Measurements from ENCODE around the gene CX3CR1. TPM values are rescaled to one million over a fixed set of nuclear protein-coding genes. Genes with fewer than 3 reads are reported as not detected.

The CX3CR1 gene
- polyA plus RNA-seq, 2 donors = 0.14 to 0.21 TPM

DNA sequence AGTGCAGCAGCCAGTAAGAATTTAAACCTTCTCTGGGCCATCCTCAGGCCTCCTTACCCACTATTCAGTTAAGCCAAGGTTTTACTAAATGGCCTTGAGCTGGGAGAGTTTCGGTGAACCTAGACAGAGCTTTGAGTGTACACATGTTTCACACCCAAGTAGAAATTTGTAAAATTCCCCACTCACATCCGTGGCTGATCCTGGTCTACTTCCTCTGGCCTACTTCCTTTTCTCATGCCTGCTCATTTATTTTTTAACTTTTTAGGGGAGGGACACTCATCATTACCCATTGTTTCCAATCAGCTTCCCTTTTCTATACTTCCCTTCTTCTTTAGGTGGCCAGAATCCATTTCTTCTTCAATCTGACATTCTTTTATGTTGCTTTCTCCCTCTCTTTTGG, 7.6 kb downstream of the CX3CR1 start:
- Histone ChIP-seq H3K27ac (ENCODE audit: low read depth in 2 of 2, low read length in 1 of 2) (no peak overlapping the region), H3K4me3 (ENCODE audit: low read depth in 1 of 2, low read length in 2 of 2) (no peak overlapping the region), H3K27me3 (ENCODE audit: control insufficient read depth in 1 of 2, insufficient read depth in 2 of 2, low read length in 2 of 2) (no peaks in the 10 kb centered on the region), H3K4me1 (ENCODE audit: control insufficient read depth in 2 of 2, insufficient read depth in 2 of 2, low read length in 1 of 2) (no peaks in the 10 kb centered on the region), H3K36me3 (ENCODE audit: control insufficient read depth in 2 of 2, insufficient read depth in 2 of 2, low read length in 1 of 2) (no peaks in the 10 kb centered on the region), H3K9me3 (ENCODE audit: control insufficient read depth in 2 of 2, insufficient read depth in 1 of 2, low read depth in 1 of 2, low read length in 1 of 2) (no peaks in the 10 kb centered on the region)
- WGBS, 2 donors = 50 to 67% methylated on average over 2 of the region's 2 CpGs

DNA sequence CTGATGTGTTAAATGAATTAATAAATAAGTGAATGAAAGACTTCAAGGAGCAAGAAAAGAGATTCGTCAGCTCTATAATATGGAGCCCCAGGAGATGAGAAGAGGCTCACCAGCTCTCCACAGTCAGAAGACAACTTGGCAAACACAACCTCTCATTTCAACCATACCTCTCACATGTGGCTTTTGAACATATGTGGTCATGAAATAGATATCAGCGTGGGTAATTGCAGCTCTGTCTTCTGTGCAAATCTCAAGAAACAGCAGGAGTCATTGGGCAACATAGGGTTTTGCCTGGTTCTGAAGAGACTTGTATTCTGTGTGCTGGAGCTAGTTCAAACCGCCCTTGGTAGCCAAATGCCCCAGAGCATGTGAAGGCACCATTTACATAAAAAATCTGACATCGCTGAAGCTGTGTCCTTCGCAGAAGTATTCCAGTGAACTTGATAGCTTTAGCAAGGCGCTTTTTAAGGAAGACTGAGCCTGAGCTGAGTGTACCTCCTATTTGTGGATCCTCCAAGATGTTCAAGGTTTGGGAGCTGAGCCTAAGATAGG, 8.4 kb downstream of the CX3CR1 start:
- Histone ChIP-seq H3K4me1 (ENCODE audit: control insufficient read depth in 2 of 2, insufficient read depth in 2 of 2, low read length in 1 of 2) (no peaks in the 10 kb centered on the region), H3K36me3 (ENCODE audit: control insufficient read depth in 2 of 2, insufficient read depth in 2 of 2, low read length in 1 of 2) (no peaks in the 10 kb centered on the region), H3K9me3 (ENCODE audit: control insufficient read depth in 2 of 2, insufficient read depth in 1 of 2, low read depth in 1 of 2, low read length in 1 of 2) (no peaks in the 10 kb centered on the region), H3K4me3 (ENCODE audit: low read depth in 1 of 2, low read length in 2 of 2) (no peak overlapping the region), H3K27me3 (ENCODE audit: control insufficient read depth in 1 of 2, insufficient read depth in 2 of 2, low read length in 2 of 2) (no peaks in the 10 kb centered on the region), H3K27ac (ENCODE audit: low read depth in 2 of 2, low read length in 1 of 2) (no peak overlapping the region)
- 62 to 68% methylated on average over 6 of the region's 6 CpGs for WGBS, 2 donors

DNA sequence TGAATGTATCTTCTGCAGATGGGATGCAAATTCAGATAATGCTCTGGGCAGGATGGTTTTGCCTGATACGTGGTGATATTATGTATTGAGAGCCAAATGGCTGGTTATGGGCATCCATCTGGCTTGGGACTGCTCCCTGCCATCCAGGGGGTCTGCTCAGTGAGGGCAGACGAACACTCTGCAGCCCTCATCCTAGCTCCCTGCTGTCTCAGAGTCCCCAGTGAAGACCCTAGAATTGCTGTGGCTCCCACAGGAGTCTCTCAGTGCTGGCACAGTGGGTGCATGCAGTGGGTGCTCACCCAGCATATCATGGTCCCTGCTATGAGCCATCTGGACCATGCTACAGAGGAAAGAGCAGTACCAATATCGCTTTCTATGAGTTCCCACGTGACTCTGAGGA, 10.3 kb downstream of the CX3CR1 start:
- 88 to 95% methylated on average over 4 of the region's 4 CpGs for WGBS, 2 donors
- Histone ChIP-seq H3K4me1 (ENCODE audit: control insufficient read depth in 2 of 2, insufficient read depth in 2 of 2, low read length in 1 of 2) (no peaks in the 10 kb centered on the region), H3K27ac (ENCODE audit: low read depth in 2 of 2, low read length in 1 of 2) (no peak overlapping the region), H3K4me3 (ENCODE audit: low read depth in 1 of 2, low read length in 2 of 2) (no peak overlapping the region), H3K27me3 (ENCODE audit: control insufficient read depth in 1 of 2, insufficient read depth in 2 of 2, low read length in 2 of 2) (no peaks in the 10 kb centered on the region), H3K36me3 (ENCODE audit: control insufficient read depth in 2 of 2, insufficient read depth in 2 of 2, low read length in 1 of 2) (no peaks in the 10 kb centered on the region), H3K9me3 (ENCODE audit: control insufficient read depth in 2 of 2, insufficient read depth in 1 of 2, low read depth in 1 of 2, low read length in 1 of 2) (no peaks in the 10 kb centered on the region)

DNA sequence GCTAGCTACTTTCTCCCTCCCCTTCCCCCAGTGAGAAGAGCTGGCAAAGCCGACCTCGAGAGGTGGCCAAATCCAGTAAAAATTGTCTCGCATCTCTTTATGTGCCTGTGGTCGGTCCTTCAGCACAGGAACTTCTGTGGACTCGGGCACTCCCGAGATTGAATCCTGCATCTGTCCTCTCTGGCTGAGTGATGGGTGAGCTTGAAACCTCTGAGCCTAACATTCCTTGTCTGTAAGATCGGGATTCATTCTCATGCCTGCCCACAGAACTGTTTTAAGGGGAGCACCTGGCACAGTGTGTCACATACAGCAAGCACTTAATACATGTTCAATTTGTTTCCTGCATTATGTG, 11.3 kb downstream of the CX3CR1 start:
- Histone ChIP-seq H3K4me3 (ENCODE audit: low read depth in 1 of 2, low read length in 2 of 2) (no peak overlapping the region), H3K27ac (ENCODE audit: low read depth in 2 of 2, low read length in 1 of 2) (no peak overlapping the region), H3K27me3 (ENCODE audit: control insufficient read depth in 1 of 2, insufficient read depth in 2 of 2, low read length in 2 of 2) (no peaks in the 10 kb centered on the region), H3K9me3 (ENCODE audit: control insufficient read depth in 2 of 2, insufficient read depth in 1 of 2, low read depth in 1 of 2, low read length in 1 of 2) (no peaks in the 10 kb centered on the region), H3K4me1 (ENCODE audit: control insufficient read depth in 2 of 2, insufficient read depth in 2 of 2, low read length in 1 of 2) (no peaks in the 10 kb centered on the region), H3K36me3 (ENCODE audit: control insufficient read depth in 2 of 2, insufficient read depth in 2 of 2, low read length in 1 of 2) (no peaks in the 10 kb centered on the region)
- 82 to 83% methylated on average over 7 of the region's 7 CpGs for WGBS, 2 donors

DNA sequence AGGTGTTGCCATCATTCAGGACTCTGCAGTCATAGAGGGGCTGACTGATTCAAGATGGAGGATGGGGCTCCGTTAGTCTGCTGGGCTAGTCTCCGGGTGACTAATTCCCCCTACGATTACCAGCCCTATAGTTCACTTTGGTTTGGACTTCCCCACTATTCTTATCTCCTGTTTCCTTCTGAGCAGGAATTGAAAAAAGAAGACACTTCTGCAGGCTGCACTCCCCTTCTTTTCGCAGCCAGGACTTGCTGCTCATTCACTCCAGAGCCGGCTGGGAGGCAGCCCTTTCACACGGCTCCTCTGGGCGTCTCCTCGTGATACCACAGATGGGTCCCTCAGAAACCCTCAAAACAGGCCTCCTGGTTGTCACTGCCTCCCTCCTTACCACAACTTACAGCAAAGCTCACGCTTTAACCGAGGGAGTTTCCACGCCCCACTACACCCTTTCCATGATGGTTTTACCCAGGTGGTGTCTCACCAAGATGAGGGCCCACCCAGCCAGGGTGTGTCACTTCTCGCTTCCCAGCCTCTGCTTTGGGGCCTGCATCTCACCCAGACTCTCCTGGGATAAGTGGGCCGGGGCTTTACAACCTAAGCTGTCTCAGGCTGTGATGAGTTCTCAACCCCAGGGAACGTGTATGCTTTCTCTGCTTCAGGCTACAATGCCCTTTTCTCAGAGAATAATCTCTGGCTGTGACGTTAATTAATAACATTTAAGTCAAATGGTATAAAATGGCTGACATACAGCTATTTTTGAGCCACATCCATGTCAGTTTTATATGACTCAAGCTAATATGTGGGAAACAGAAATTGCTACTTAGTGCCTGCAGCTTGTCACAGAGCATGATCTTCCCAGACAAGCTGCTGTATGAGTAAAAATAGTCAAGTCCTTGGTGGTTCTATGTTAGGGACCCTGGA, 11.9 kb downstream of the CX3CR1 start:
- Histone ChIP-seq H3K27me3 (ENCODE audit: control insufficient read depth in 1 of 2, insufficient read depth in 2 of 2, low read length in 2 of 2) (no peaks in the 10 kb centered on the region), H3K4me1 (ENCODE audit: control insufficient read depth in 2 of 2, insufficient read depth in 2 of 2, low read length in 1 of 2) (no peaks in the 10 kb centered on the region), H3K27ac (ENCODE audit: low read depth in 2 of 2, low read length in 1 of 2) (no peak overlapping the region), H3K9me3 (ENCODE audit: control insufficient read depth in 2 of 2, insufficient read depth in 1 of 2, low read depth in 1 of 2, low read length in 1 of 2) (no peaks in the 10 kb centered on the region), H3K4me3 (ENCODE audit: low read depth in 1 of 2, low read length in 2 of 2) (no peak overlapping the region), H3K36me3 (ENCODE audit: control insufficient read depth in 2 of 2, insufficient read depth in 2 of 2, low read length in 1 of 2) (no peaks in the 10 kb centered on the region)
- 70 to 74% methylated on average over 15 of the region's 15 CpGs for WGBS, 2 donors

DNA sequence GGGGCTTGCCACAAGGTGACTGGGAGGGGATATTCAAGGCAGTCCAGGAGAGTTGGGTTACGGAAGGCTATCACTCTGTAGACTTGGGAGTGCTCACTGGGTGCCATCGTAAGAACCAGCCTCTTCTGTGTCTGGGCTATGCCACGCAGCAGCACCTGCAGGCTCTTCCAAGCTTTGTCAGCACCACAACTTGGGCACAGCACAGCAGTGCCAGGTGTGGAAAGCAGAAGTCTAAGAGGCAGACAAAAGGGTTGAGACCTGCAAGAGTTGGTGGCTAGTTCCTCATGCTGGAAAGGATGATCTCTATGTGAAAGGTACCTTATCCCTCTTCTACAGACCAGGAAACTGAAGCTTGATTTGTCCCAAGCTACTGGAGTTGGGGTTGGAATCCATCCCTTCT, 15.8 kb downstream of the CX3CR1 start:
- Histone ChIP-seq H3K27ac (ENCODE audit: low read depth in 2 of 2, low read length in 1 of 2) (no peak overlapping the region), H3K9me3 (ENCODE audit: control insufficient read depth in 2 of 2, insufficient read depth in 1 of 2, low read depth in 1 of 2, low read length in 1 of 2) (no peaks in the 10 kb centered on the region), H3K4me1 (ENCODE audit: control insufficient read depth in 2 of 2, insufficient read depth in 2 of 2, low read length in 1 of 2) (no peaks in the 10 kb centered on the region), H3K36me3 (ENCODE audit: control insufficient read depth in 2 of 2, insufficient read depth in 2 of 2, low read length in 1 of 2) (no peaks in the 10 kb centered on the region), H3K4me3 (ENCODE audit: low read depth in 1 of 2, low read length in 2 of 2) (no peak overlapping the region), H3K27me3 (ENCODE audit: control insufficient read depth in 1 of 2, insufficient read depth in 2 of 2, low read length in 2 of 2) (no peaks in the 10 kb centered on the region)
- WGBS, 2 donors = 88 to 92% methylated on average over 3 of the region's 3 CpGs

DNA sequence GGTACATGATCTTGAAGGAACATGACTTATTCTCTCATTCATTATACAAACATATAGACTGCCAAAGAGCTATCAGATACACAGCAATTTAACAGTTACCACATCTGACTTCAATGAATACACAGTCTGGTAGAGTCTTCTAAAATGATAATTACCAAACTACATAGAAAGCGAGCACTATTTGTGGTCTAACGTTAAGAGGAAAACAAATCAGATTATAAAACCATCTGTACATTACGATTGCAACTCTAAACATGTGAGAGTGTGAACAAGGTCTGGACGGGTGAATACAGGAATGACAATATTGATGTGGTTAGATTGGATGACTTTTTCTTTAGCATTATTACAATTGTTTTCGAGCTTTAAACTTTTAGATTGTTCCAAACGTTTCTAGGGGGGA, 16.3 kb downstream of the CX3CR1 start:
- Histone ChIP-seq H3K4me1 (ENCODE audit: control insufficient read depth in 2 of 2, insufficient read depth in 2 of 2, low read length in 1 of 2) (no peaks in the 10 kb centered on the region), H3K27ac (ENCODE audit: low read depth in 2 of 2, low read length in 1 of 2) (no peak overlapping the region), H3K27me3 (ENCODE audit: control insufficient read depth in 1 of 2, insufficient read depth in 2 of 2, low read length in 2 of 2) (no peaks in the 10 kb centered on the region), H3K36me3 (ENCODE audit: control insufficient read depth in 2 of 2, insufficient read depth in 2 of 2, low read length in 1 of 2) (no peaks in the 10 kb centered on the region), H3K4me3 (ENCODE audit: low read depth in 1 of 2, low read length in 2 of 2) (no peak overlapping the region), H3K9me3 (ENCODE audit: control insufficient read depth in 2 of 2, insufficient read depth in 1 of 2, low read depth in 1 of 2, low read length in 1 of 2) (no peaks in the 10 kb centered on the region)
- 69 to 71% methylated on average over 6 of the region's 6 CpGs for WGBS, 2 donors

DNA sequence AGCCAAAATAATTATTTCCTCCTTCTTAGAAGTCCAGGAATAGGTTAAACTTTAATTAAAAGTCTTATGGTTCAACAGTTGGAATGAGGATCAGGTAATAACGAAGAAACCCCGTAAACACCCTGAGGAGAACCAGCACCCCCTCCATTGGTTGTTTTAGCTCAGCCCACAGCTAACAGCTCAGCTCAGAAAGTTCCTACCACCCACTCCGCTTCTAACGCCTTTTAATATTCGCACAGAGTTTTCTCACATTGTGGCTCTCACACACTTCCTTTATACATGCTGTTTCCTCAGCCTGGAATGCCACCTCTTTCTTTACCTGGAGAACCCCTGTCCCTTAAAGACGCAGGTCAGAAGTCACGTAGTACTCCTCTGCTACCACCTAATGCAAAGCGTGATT, 17.0 kb downstream of the CX3CR1 start:
- H3K4me3 ChIP-seq (ENCODE audit: low read depth in 1 of 2, low read length in 2 of 2) = no peak overlapping the region
- H3K27ac ChIP-seq (ENCODE audit: low read depth in 2 of 2, low read length in 1 of 2) = no peak overlapping the region
- H3K27me3 ChIP-seq (ENCODE audit: control insufficient read depth in 1 of 2, insufficient read depth in 2 of 2, low read length in 2 of 2) = no peaks in the 10 kb centered on the region
- no peaks in the 10 kb centered on the region for H3K4me1 ChIP-seq (ENCODE audit: control insufficient read depth in 2 of 2, insufficient read depth in 2 of 2, low read length in 1 of 2)
- no peaks in the 10 kb centered on the region for H3K36me3 ChIP-seq (ENCODE audit: control insufficient read depth in 2 of 2, insufficient read depth in 2 of 2, low read length in 1 of 2)
- WGBS, 2 donors = 71 to 73% methylated on average over 8 of the region's 8 CpGs
- no peaks in the 10 kb centered on the region for H3K9me3 ChIP-seq (ENCODE audit: control insufficient read depth in 2 of 2, insufficient read depth in 1 of 2, low read depth in 1 of 2, low read length in 1 of 2)

DNA sequence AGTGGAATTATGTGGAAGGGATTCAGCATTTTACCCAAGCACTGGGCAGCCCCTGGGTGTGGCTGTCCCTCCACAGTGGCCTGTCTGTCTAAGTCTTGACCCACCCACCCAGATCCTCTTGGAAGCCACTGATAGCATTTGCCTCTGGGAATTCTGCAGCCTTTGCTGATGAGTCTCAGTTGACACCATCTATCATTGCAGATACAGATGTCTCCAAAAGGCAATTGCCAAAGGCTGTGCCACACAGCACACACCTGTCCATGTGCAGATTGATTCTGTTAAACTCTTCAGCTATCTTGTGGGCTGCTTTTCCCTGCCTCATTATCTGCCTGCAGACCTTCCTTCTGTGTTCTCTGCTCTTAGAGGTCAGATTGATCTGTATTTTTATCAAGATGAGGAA, 18.1 kb downstream of the CX3CR1 start:
- Histone ChIP-seq H3K27me3 (ENCODE audit: control insufficient read depth in 1 of 2, insufficient read depth in 2 of 2, low read length in 2 of 2) (no peaks in the 10 kb centered on the region), H3K9me3 (ENCODE audit: control insufficient read depth in 2 of 2, insufficient read depth in 1 of 2, low read depth in 1 of 2, low read length in 1 of 2) (no peaks in the 10 kb centered on the region), H3K27ac (ENCODE audit: low read depth in 2 of 2, low read length in 1 of 2) (no peak overlapping the region), H3K4me3 (ENCODE audit: low read depth in 1 of 2, low read length in 2 of 2) (no peak overlapping the region), H3K36me3 (ENCODE audit: control insufficient read depth in 2 of 2, insufficient read depth in 2 of 2, low read length in 1 of 2) (no peaks in the 10 kb centered on the region), H3K4me1 (ENCODE audit: control insufficient read depth in 2 of 2, insufficient read depth in 2 of 2, low read length in 1 of 2) (no peaks in the 10 kb centered on the region)

DNA sequence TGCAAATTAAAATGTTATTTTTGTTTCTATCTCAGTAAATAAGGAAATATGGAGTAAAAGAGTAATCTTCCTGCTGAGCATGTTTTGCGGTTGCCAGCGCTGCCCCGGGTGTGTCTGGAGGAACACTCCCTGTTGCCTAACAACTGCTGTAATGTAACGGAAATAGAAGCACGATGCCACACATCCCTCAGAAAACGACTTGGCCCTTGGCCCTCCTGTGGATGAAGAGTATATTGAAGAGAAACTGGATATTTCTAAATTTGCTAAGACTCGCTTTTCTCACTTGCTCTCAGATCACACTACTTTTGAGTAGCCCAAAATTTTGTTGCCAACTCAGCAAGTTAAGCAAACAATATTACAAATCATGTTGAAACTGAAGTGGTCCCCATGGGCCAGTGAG, 18.9 kb downstream of the CX3CR1 start:
- Histone ChIP-seq H3K4me1 (ENCODE audit: control insufficient read depth in 2 of 2, insufficient read depth in 2 of 2, low read length in 1 of 2) (no peaks in the 10 kb centered on the region), H3K4me3 (ENCODE audit: low read depth in 1 of 2, low read length in 2 of 2) (no peak overlapping the region), H3K9me3 (ENCODE audit: control insufficient read depth in 2 of 2, insufficient read depth in 1 of 2, low read depth in 1 of 2, low read length in 1 of 2) (no peaks in the 10 kb centered on the region), H3K27ac (ENCODE audit: low read depth in 2 of 2, low read length in 1 of 2) (no peak overlapping the region), H3K36me3 (ENCODE audit: control insufficient read depth in 2 of 2, insufficient read depth in 2 of 2, low read length in 1 of 2) (no peaks in the 10 kb centered on the region), H3K27me3 (ENCODE audit: control insufficient read depth in 1 of 2, insufficient read depth in 2 of 2, low read length in 2 of 2) (no peaks in the 10 kb centered on the region)
- WGBS, 2 donors = 6 to 15% methylated on average over 7 of the region's 7 CpGs
